Gastrocnemius medialis (tissue), 4 donors: ENCODE results near the gene DPP9. TPM values are rescaled to one million over a fixed set of nuclear protein-coding genes. Genes with fewer than 3 reads are reported as not detected.
A peak's percentile ranks its signal among the peaks of the same experiment; 100 is the strongest.

Experiments used
- ATAC-seq, 2 donors: fragments of 150-250 bp; one replicate each; pipeline ENCODE4 v1.9.1; 2016
- DNase-seq, 2 donors: peaks; one replicate each; pipeline ENCODE4 v3.0.0-alpha.2; 2019
- H3K27ac ChIP-seq, 4 donors: fragments of 200-600 bp; sonication (generic); 1 replicate in 1 of 4; 2 replicates in 3 of 4; pipeline ENCODE4 v1.5.1; 2016 to 2018; ENCODE audit warnings: mild to moderate bottlenecking in 2 of 4, moderate library complexity in 1 of 4
- H3K27me3 ChIP-seq, 3 donors: fragments of 200-600 bp; sonication (generic) in 2 of 3; 1 replicate in 1 of 3; 2 replicates in 2 of 3; pipeline versions ENCODE4 v1.5.1 to v1.6.0; 2016 to 2019; ENCODE audit warnings: mild to moderate bottlenecking in 1 of 3, moderate library complexity in 1 of 3
- H3K36me3 ChIP-seq, 2 donors: fragments of 200-600 bp; sonication (generic) in 1 of 2; one replicate each; pipeline ENCODE4 v1.5.1; 2017 to 2018
- H3K4me1 ChIP-seq, 2 donors: fragments of 200-600 bp; sonication (generic) in 1 of 2; one replicate each; pipeline ENCODE4 v1.5.1; 2016 to 2017; ENCODE audit warnings: mild to moderate bottlenecking in 2 of 2
- H3K4me3 ChIP-seq, 4 donors: fragments of 200-600 bp; sonication (generic) in 3 of 4; 1 replicate in 1 of 4; 2 replicates in 3 of 4; pipeline ENCODE4 v1.5.1; 2016 to 2019; ENCODE audit warnings: mild to moderate bottlenecking in 2 of 4
- H3K9me3 ChIP-seq, 3 donors: fragments of 200-600 bp; sonication (generic) in 2 of 3; 1 replicate in 1 of 3; 2 replicates in 2 of 3; pipeline ENCODE4 v1.5.1; 2016 to 2019
- POLR2A ChIP-seq, 2 donors: fragments of 450-650 bp; IDR thresholded peaks; one replicate each; pipeline ENCODE4 v1.6.1; 2017; ENCODE audit warnings: antibody characterized with exemption in 2 of 2, mild to moderate bottlenecking in 2 of 2, moderate library complexity in 2 of 2
- in situ Hi-C, 4 donors: fragments of 200-750 bp; cut with MboI; loops; one replicate each; pipeline versions ENCODE4 v1.15.0 to v1.8.0; 2017; ENCODE audit warnings: low sequenced_read_pairs in 4 of 4
- intact Hi-C: fragments of 100-400 bp; cut with DNase I; formaldehyde crosslinking; loops from one replicate; pipeline ENCODE4 v1.15.1; 2023; ENCODE audit warnings: low total_unique reads
- total RNA-seq, 4 donors: library from RNA; depleted of rRNA; stranded (reverse); fragments of >200 nt; gene quantifications; one replicate each; pipeline versions ENCODE4 v1.1.0 to v1.2.3, GENCODE V29; 2016
- TF ChIP-seq, protein P1 (sequence below), 5 experiments: fragments of 450-650 bp in 3 of 5; fragments of 200-600 bp in 2 of 5; sonication (generic) in 2 of 5; IDR thresholded peaks in 4 of 5; conservative IDR thresholded peaks in 1 of 5; 1 replicate in 4 of 5; 2 replicates in 1 of 5; pipeline ENCODE4 v1.5.1; 2016 to 2019; ENCODE audit warnings: antibody characterized with exemption in 5 of 5, mild to moderate bottlenecking in 3 of 5, moderate library complexity in 3 of 5

DPP9 gene
- total RNA-seq, 4 donors from 2014 or later: 92.6 to 208 (median 148) TPM

DNA sequence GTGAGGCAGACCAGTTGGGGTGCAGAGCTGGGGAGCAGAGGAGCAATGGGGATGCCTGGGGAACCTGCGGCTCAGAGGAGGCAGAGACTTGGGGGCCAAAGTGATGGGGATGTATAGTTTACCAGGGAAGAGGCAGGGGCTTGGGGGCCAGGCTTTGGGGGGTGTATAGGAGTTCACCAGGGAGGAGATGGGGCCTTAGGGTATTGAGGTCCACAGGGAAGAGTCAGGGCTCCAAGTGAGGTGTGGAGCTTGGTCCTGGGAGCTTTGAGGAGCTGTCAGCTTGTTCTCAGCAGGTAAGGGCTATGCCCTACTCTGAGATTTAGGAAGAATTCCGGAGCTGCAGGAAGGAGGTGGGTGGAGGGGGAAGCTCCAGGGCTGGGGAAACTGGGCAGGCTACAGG is 73.5 kb downstream of the DPP9 start:
- in situ Hi-C loops: no loop called here
- Histone ChIP-seq H3K27me3 (no peaks in the 10 kb centered on the region), H3K4me1 (peaks cover 12 to 13% of the 10 kb centered on the region in 2 donors), H3K9me3 (no peaks in the 10 kb centered on the region), H3K27ac (peak overlapping the region in 3 of 4 donors; percentile 18 to 69 (median 66)), H3K4me3 (no peak overlapping the region), H3K36me3 (no peaks in the 10 kb centered on the region)
- intact Hi-C loops: no loop called here
- ATAC-seq: no peak
- TF ChIP-seq, protein P1, sequence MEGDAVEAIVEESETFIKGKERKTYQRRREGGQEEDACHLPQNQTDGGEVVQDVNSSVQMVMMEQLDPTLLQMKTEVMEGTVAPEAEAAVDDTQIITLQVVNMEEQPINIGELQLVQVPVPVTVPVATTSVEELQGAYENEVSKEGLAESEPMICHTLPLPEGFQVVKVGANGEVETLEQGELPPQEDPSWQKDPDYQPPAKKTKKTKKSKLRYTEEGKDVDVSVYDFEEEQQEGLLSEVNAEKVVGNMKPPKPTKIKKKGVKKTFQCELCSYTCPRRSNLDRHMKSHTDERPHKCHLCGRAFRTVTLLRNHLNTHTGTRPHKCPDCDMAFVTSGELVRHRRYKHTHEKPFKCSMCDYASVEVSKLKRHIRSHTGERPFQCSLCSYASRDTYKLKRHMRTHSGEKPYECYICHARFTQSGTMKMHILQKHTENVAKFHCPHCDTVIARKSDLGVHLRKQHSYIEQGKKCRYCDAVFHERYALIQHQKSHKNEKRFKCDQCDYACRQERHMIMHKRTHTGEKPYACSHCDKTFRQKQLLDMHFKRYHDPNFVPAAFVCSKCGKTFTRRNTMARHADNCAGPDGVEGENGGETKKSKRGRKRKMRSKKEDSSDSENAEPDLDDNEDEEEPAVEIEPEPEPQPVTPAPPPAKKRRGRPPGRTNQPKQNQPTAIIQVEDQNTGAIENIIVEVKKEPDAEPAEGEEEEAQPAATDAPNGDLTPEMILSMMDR (IDR thresholded peaks at IDR 0.05 in 4 of 5, conservative IDR thresholded peaks at IDR 0.05 in 1 of 5): no peak
- TF ChIP-seq POLR2A (IDR thresholded peaks at IDR 0.05): no peak
- DNase-seq: no peak

DNA sequence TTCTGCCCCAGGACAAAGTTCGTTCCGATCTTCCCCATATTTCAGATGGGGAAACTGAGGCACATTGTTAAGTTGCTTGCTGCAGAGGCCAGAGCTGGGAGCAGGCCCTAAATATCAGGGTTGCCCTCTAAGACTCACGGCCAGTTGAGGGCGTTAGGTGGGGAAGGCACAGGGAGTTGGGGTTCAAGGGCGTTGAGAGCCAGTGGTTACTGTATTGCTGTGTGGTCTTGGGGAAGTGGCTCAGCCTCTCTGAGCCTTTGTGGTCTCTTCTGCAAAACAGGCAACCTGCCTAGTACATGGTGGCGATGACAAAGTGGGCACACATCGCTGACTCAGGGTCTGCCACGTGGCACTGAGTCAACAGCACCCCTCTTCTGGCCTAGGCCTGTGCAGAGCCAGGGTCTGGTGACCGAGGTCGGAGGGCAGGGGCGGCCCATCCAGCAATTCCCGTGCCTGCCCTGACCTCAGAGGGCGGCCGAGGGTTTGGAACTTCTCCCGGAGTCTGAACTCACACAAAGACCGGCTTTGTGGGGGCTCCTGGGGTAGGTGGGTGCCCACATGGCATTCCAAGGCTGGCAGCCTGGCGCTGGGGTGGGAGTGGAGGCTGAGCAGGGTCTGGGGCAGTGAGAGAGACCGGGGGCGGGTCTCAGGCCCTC is 74.1 kb downstream of the DPP9 start:
- Histone ChIP-seq H3K27me3 (no peaks in the 10 kb centered on the region), H3K36me3 (no peaks in the 10 kb centered on the region), H3K27ac (peak overlapping the region in 3 of 4 donors; percentile 18 to 69 (median 66)), H3K4me1 (peaks cover 11 to 12% of the 10 kb centered on the region in 2 donors), H3K9me3 (no peaks in the 10 kb centered on the region), H3K4me3 (no peak overlapping the region)
- TF ChIP-seq, protein P1 (IDR thresholded peaks at IDR 0.05 in 4 of 5, conservative IDR thresholded peaks at IDR 0.05 in 1 of 5): no peak
- no peak for TF ChIP-seq POLR2A (IDR thresholded peaks at IDR 0.05)
- no peak for DNase-seq
- ATAC-seq: no peak
- in situ Hi-C loops (loop anchor here in 1 of 4 donors (25.0 kb wide), 1 partner anchor 387 kb away; no protein-coding TSS in a partner anchor), intact Hi-C loops (no loop called here)

DNA sequence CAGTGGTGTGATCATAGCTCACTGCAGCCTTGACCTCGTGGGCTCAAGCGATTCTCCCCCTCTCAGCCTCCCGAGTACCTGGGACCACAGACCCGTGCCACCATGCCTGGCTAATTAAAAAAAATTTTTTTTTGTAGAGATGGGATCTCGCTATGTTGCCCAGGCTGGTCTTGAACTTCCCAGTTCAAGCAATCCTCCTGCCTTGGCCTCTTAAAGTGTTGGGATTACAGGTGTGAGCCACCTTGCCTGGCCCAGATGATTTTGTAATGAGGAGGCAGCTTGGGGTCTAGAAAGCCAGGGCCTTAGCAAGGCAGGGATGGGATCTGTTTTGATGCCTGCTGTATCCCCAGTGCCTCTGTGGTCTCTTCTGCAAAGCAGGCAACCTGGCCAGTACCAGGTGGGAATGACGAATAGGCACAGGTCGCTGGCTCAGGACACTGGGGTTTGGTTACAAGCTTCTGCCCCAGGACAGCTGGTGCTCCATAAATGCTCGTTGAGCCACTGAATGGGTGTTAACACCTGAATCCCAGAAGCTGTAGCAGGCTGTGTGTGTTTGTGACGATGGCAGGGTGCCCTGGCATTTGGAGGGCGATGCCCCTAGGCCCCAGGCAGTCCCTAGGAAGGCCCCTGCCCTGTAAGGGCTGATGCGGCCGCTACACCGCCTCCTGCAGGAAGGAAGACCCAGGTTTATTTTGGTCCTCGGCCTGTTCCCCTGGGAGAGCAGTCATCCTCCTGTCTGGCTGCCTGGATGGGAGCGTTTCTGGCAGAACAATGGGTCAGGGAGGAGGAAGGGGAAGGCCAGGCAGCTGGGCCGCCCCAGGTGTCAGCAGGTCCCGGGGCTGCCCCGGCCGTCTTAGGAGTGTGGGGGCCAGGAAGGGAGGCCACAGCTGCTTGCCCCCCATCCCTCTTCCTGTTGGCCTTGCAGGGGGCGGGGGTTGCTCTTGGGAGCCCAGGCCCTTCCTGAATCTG is 75.7 kb downstream of the DPP9 start:
- no peaks in the 10 kb centered on the region for H3K27me3 ChIP-seq
- in situ Hi-C loops: loop anchor here in 1 of 4 donors (25.0 kb wide), 1 partner anchor 386 kb away; no protein-coding TSS in a partner anchor
- TF ChIP-seq, protein P1 (IDR thresholded peaks at IDR 0.05 in 4 of 5, conservative IDR thresholded peaks at IDR 0.05 in 1 of 5): peak in 2 of 5 experiments; percentile 13 to 14
- TF ChIP-seq POLR2A (IDR thresholded peaks at IDR 0.05): no peak
- peaks cover 10 to 12% of the 10 kb centered on the region in 2 donors for H3K4me1 ChIP-seq
- peak overlapping the region; percentile 54 to 69 (median 65) for H3K27ac ChIP-seq
- H3K36me3 ChIP-seq: no peaks in the 10 kb centered on the region
- DNase-seq: peak; percentile 38 to 45
- ATAC-seq: peak; percentile 64 to 69
- intact Hi-C loops: no loop called here
- no peaks in the 10 kb centered on the region for H3K9me3 ChIP-seq
- H3K4me3 ChIP-seq: no peak overlapping the region

DNA sequence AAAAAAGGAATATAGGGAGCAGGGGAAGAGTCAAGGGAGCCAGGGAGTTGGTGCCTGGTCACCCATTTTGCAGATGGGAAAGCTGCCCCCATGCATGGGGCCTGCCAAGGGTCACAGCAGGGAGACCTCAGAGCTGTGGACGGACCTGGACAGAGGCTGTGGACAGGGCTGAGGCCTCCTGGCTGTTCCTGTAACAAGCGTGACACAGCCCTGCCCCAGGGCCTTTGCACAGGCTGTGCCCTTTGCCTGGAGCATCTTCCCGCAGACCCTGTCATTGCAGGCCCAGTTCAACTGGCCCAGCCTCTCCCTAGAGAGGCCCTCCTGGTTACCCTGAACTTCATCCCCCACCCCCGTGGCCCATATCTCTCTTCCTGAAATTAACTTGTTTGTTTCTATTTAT is 77.9 kb downstream of the DPP9 start:
- intact Hi-C loops: no loop called here

More for the DNA sequence above, 77.9 kb downstream of the DPP9 start:
- Histone ChIP-seq H3K4me3 (no peak overlapping the region), H3K9me3 (no peaks in the 10 kb centered on the region), H3K27me3 (no peaks in the 10 kb centered on the region), H3K4me1 (peaks cover 10 to 17% of the 10 kb centered on the region in 2 donors), H3K36me3 (no peaks in the 10 kb centered on the region), H3K27ac (peak overlapping the region in 3 of 4 donors; percentile 64 to 69 (median 66))
- no peak for ATAC-seq
- in situ Hi-C loops: loop anchor here in 1 of 4 donors (25.0 kb wide), 1 partner anchor 383 kb away; no protein-coding TSS in a partner anchor
- no peak for DNase-seq
- TF ChIP-seq, protein P1 (IDR thresholded peaks at IDR 0.05 in 4 of 5, conservative IDR thresholded peaks at IDR 0.05 in 1 of 5): no peak
- no peak for TF ChIP-seq POLR2A (IDR thresholded peaks at IDR 0.05)
